Measurements from ENCODE around the gene IFNA14.
"Not testable (repeated sequence)": the region's sequence is repeated elsewhere in the genome, so short reads cannot be mapped to it uniquely, and the experiment has no call there.

The IFNA14 gene

DNA sequence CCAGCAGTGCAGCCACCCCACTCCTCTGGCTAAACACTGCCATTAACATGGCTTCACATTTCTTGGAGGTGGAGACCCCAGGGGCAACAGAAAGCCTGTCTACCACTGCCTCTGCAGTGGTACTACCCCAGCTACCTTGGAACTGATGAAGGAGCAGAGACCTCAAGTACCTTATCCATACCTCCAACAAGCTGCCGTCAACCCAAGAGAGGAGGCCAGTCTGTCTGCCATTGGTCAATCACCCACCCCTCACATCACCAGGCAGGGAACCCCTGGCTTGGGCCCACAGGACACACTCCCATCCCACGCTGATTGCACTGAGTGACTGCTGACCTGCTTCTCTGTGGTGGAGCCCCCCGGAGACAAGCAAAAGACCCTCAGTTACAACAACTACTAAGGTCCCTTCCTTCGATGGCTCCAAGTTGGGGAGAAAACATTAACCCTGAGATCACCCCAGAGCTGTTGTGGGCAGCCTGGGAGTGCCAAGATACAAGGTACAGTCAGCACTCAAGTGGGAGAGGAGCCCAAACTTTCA lies 5.6 kb downstream of the IFNA14 start:
- Histone ChIP-seq H4K8ac (ENCODE audit: low read length) (no peak overlapping the region), H3K27ac (ENCODE audit: low read length, poor library complexity, severe bottlenecking) (no peak overlapping the region), H3K4ac (ENCODE audit: low read depth in 1 of 2, low read length in 2 of 2) (no peak overlapping the region), H2AFZ (ENCODE audit: low read depth, low read length) (no peak overlapping the region), H3K79me1 (replicated peaks; ENCODE audit: low read length, poor library complexity, severe bottlenecking) (no peaks in the 10 kb centered on the region), H3K36me3 (ENCODE audit: control insufficient read depth in 1 of 2, insufficient read depth in 2 of 2, low read depth in 1 of 2, low read length in 2 of 2) (no peaks in the 10 kb centered on the region), H3K4me2 (ENCODE audit: low read length, poor library complexity, severe bottlenecking) (no peak overlapping the region), H2BK120ac (ENCODE audit: low read depth, low read length) (no peak overlapping the region), H4K91ac (ENCODE audit: low read length) (no peak overlapping the region), H3K9ac (ENCODE audit: low read length) (no peak overlapping the region), H2BK12ac (ENCODE audit: low read length in 2 of 2) (no peak overlapping the region), H3K23ac (ENCODE audit: low read length in 2 of 2) (no peak overlapping the region), H3K14ac (ENCODE audit: low read length in 2 of 2) (no peak overlapping the region), H3K4me1 (ENCODE audit: control insufficient read depth, insufficient read depth, low read depth, low read length) (no peaks in the 10 kb centered on the region), H2BK5ac (ENCODE audit: low read depth, low read length, poor library complexity, severe bottlenecking) (no peak overlapping the region), H3K9me3 (ENCODE audit: control insufficient read depth, low read length) (no peaks in the 10 kb centered on the region), H2AK5ac (ENCODE audit: low read length, severe bottlenecking) (no peak overlapping the region), H3K4me3 (ENCODE audit: insufficient read depth in 1 of 2, low read depth in 1 of 2, low read length in 2 of 2) (no peak overlapping the region), H3K18ac (ENCODE audit: low read depth in 1 of 2, low read length in 2 of 2) (no peak overlapping the region), H2BK15ac (ENCODE audit: low read depth, poor library complexity, severe bottlenecking) (no peak overlapping the region), H3K27me3 (ENCODE audit: control insufficient read depth in 1 of 2, insufficient read depth in 1 of 2, low read length in 2 of 2) (peaks cover 8 to 12% of the 10 kb centered on the region in 2 experiments)
- DNase-seq = no peak
- 57% methylated on average over 4 of the region's 4 CpGs for WGBS

DNA sequence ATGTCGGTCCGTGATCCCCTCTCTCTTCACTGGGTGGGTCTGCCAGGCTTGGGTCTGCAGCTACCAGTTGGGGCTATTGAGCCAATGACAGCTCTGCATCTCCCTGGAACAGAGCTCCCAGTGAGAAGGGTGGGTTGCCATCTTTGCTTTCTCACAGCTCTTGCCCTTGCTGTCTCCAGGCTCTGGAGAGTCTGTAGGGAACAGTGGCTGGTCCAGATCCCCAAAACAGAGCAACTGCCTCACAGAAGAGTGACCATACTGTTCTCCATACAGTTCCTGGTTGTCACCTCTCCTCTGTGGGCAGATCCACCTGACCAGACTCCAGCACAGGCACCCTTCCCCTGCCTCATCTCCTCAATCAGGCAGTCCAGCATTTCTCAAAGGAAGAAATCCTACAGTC lies 6.5 kb downstream of the IFNA14 start:
- Histone ChIP-seq H3K23ac (ENCODE audit: low read length in 2 of 2) (no peak overlapping the region), H2BK120ac (ENCODE audit: low read depth, low read length) (no peak overlapping the region), H3K9me3 (ENCODE audit: control insufficient read depth, low read length) (no peaks in the 10 kb centered on the region), H3K14ac (ENCODE audit: low read length in 2 of 2) (peak overlapping the region in 1 of 2 experiments; percentile 48), H3K27me3 (ENCODE audit: control insufficient read depth in 1 of 2, insufficient read depth in 1 of 2, low read length in 2 of 2) (peaks cover 8 to 12% of the 10 kb centered on the region in 2 experiments), H3K27ac (ENCODE audit: low read length, poor library complexity, severe bottlenecking) (no peak overlapping the region), H3K79me1 (replicated peaks; ENCODE audit: low read length, poor library complexity, severe bottlenecking) (no peaks in the 10 kb centered on the region), H3K4me3 (ENCODE audit: insufficient read depth in 1 of 2, low read depth in 1 of 2, low read length in 2 of 2) (no peak overlapping the region), H2AFZ (ENCODE audit: low read depth, low read length) (no peak overlapping the region), H4K8ac (ENCODE audit: low read length) (no peak overlapping the region), H2AK5ac (ENCODE audit: low read length, severe bottlenecking) (no peak overlapping the region), H3K36me3 (ENCODE audit: control insufficient read depth in 1 of 2, insufficient read depth in 2 of 2, low read depth in 1 of 2, low read length in 2 of 2) (no peaks in the 10 kb centered on the region), H3K4me1 (ENCODE audit: control insufficient read depth, insufficient read depth, low read depth, low read length) (no peaks in the 10 kb centered on the region), H3K9ac (ENCODE audit: low read length) (no peak overlapping the region), H3K18ac (ENCODE audit: low read depth in 1 of 2, low read length in 2 of 2) (peak overlapping the region in 1 of 2 experiments; percentile 12), H3K4me2 (ENCODE audit: low read length, poor library complexity, severe bottlenecking) (no peak overlapping the region), H4K91ac (ENCODE audit: low read length) (no peak overlapping the region), H2BK12ac (ENCODE audit: low read length in 2 of 2) (no peak overlapping the region), H2BK15ac (ENCODE audit: low read depth, poor library complexity, severe bottlenecking) (no peak overlapping the region), H2BK5ac (ENCODE audit: low read depth, low read length, poor library complexity, severe bottlenecking) (no peak overlapping the region), H3K4ac (ENCODE audit: low read depth in 1 of 2, low read length in 2 of 2) (no peak overlapping the region)
- WGBS = 84% methylated on average over 2 of the region's 2 CpGs
- no peak for DNase-seq

DNA sequence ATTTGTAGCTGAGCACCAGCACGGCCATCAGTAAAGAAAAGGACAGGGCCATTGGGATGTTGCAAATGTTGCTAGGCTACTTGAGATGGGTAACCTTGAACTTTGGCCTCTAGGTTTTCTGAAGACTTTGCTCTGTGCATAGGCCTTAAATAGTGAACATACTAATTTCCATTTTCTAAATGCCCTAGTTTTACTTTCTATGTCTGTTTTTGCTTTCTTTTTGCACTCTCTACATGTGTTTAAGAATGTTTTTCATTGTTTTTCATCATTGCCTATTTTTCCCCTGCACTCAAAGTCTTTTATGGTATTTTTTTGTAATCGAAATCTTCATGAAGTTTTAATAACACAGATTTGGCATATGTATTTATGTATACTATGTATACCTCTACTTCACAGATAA lies 11.7 kb downstream of the IFNA14 start, which contains the start of gene IFNA17:
TSS of gene IFNA17 (minus strand) at position 101 of the 400 bp plus-strand sequence. CDS start at position 52, 49 bp downstream.
- no peak within 1 kb of the TSS for H3K14ac ChIP-seq (ENCODE audit: low read length in 2 of 2)
- no peak within 1 kb of the TSS for H2BK12ac ChIP-seq (ENCODE audit: low read length in 2 of 2)
- H2AFZ ChIP-seq (ENCODE audit: low read depth, low read length) = no peak within 1 kb of the TSS
- no peaks in the 10 kb centered on the region for H3K36me3 ChIP-seq (ENCODE audit: control insufficient read depth in 1 of 2, insufficient read depth in 2 of 2, low read depth in 1 of 2, low read length in 2 of 2)
- no peak for DNase-seq
- no peak within 1 kb of the TSS for H4K91ac ChIP-seq (ENCODE audit: low read length)
- no peak within 1 kb of the TSS for H2AK5ac ChIP-seq (ENCODE audit: low read length, severe bottlenecking)
- no peaks in the 10 kb centered on the region for H3K9me3 ChIP-seq (ENCODE audit: control insufficient read depth, low read length)
- H3K18ac ChIP-seq (ENCODE audit: low read depth in 1 of 2, low read length in 2 of 2) = no peak within 1 kb of the TSS
- no peak within 1 kb of the TSS for H2BK15ac ChIP-seq (ENCODE audit: low read depth, poor library complexity, severe bottlenecking)
- H3K79me1 ChIP-seq (replicated peaks; ENCODE audit: low read length, poor library complexity, severe bottlenecking) = no peaks in the 10 kb centered on the region
- no peak within 1 kb of the TSS for H4K8ac ChIP-seq (ENCODE audit: low read length)
- H3K4me1 ChIP-seq (ENCODE audit: control insufficient read depth, insufficient read depth, low read depth, low read length) = no peaks in the 10 kb centered on the region
- H3K23ac ChIP-seq (ENCODE audit: low read length in 2 of 2) = no peak within 1 kb of the TSS
- no peak within 1 kb of the TSS for H2BK120ac ChIP-seq (ENCODE audit: low read depth, low read length)
- peaks cover 2 to 5% of the 10 kb centered on the region in 2 experiments for H3K27me3 ChIP-seq (ENCODE audit: control insufficient read depth in 1 of 2, insufficient read depth in 1 of 2, low read length in 2 of 2)
- WGBS = no CpG with 5 or more reads among the region's 2 CpGs
- no peak within 1 kb of the TSS for H3K4ac ChIP-seq (ENCODE audit: low read depth in 1 of 2, low read length in 2 of 2)
- H3K4me3 ChIP-seq (ENCODE audit: insufficient read depth in 1 of 2, low read depth in 1 of 2, low read length in 2 of 2) = no peak within 1 kb of the TSS
- no peak within 1 kb of the TSS for H3K4me2 ChIP-seq (ENCODE audit: low read length, poor library complexity, severe bottlenecking)
- no peak within 1 kb of the TSS for H2BK5ac ChIP-seq (ENCODE audit: low read depth, low read length, poor library complexity, severe bottlenecking)
- no peak within 1 kb of the TSS for H3K9ac ChIP-seq (ENCODE audit: low read length)
- no peak within 1 kb of the TSS for H3K27ac ChIP-seq (ENCODE audit: low read length, poor library complexity, severe bottlenecking)

DNA sequence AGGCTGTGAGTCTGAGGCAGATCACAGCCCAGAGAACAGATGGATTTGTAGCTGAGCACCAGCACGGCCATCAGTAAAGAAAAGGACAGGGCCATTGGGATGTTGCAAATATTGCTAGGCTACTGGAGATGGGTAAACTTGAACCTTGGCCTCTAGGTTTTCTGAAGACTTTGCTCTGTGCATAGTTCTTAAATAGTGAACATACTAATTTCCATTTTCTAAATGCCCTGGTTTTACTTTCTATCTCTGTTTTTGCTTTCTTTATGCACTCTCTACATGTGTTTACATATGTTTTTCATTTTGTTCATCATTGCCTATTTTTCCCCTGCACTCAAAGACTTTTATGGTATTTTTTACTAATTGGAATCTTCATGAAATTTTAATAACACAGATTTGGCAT lies 22.6 kb downstream of the IFNA14 start, which contains the start of gene IFNA16:
TSS of gene IFNA16 (minus strand) at position 101 of the 400 bp plus-strand sequence. CDS start at position 95, 6 bp downstream.
- H3K18ac ChIP-seq (ENCODE audit: low read depth in 1 of 2, low read length in 2 of 2); H2AFZ ChIP-seq (ENCODE audit: low read depth, low read length); H2BK5ac ChIP-seq (ENCODE audit: low read depth, low read length, poor library complexity, severe bottlenecking); H3K4ac ChIP-seq (ENCODE audit: low read depth in 1 of 2, low read length in 2 of 2); H4K91ac ChIP-seq (ENCODE audit: low read length); H3K9ac ChIP-seq (ENCODE audit: low read length); DNase-seq; H3K23ac ChIP-seq (ENCODE audit: low read length in 2 of 2); H3K4me3 ChIP-seq (ENCODE audit: insufficient read depth in 1 of 2, low read depth in 1 of 2, low read length in 2 of 2); H4K8ac ChIP-seq (ENCODE audit: low read length); H2BK15ac ChIP-seq (ENCODE audit: low read depth, poor library complexity, severe bottlenecking); H2BK120ac ChIP-seq (ENCODE audit: low read depth, low read length); H3K4me1 ChIP-seq (ENCODE audit: control insufficient read depth, insufficient read depth, low read depth, low read length); H3K4me2 ChIP-seq (ENCODE audit: low read length, poor library complexity, severe bottlenecking); H3K9me3 ChIP-seq (ENCODE audit: control insufficient read depth, low read length); H2BK12ac ChIP-seq (ENCODE audit: low read length in 2 of 2); H3K79me1 ChIP-seq (replicated peaks; ENCODE audit: low read length, poor library complexity, severe bottlenecking); H3K36me3 ChIP-seq (ENCODE audit: control insufficient read depth in 1 of 2, insufficient read depth in 2 of 2, low read depth in 1 of 2, low read length in 2 of 2); H3K27ac ChIP-seq (ENCODE audit: low read length, poor library complexity, severe bottlenecking); H3K27me3 ChIP-seq (ENCODE audit: control insufficient read depth in 1 of 2, insufficient read depth in 1 of 2, low read length in 2 of 2); H2AK5ac ChIP-seq (ENCODE audit: low read length, severe bottlenecking); H3K14ac ChIP-seq (ENCODE audit: low read length in 2 of 2): not testable (repeated sequence)
- WGBS = 88% methylated on average over 1 of the region's 1 CpG
